Stimulated activated CD4-positive, alpha-beta T cell treated with anti-CD3 and anti-CD28 coated beads, Interleukin-4, amount 100 ng/mL, for 24 hours (primary cell): ENCODE results near the gene IGF1.

Experiments
- DNase-seq: peaks from one replicate; pipeline ENCODE4 v3.0.0-alpha.2; 2020

The IGF1 gene

DNA sequence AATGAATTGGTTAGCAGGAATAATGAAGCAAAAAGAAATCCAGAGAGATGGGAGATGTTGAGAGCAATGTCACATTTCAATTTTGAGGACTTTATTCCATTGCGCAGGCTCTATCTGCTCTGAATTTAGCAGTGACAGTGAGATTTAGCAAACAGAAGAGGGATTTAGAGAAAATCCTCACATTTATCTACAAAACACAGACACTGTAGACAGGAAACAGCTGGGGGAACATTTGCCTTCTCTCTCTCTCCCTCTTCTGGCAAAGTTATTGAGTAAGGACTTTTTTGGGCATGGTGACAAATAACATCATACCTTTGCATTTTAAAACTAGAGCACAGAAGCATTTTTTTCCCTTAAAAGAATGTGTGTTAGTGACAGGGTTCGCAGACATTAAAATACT is at the start of gene IGF1:
IGF1 (minus strand) TSS at position 158 of the 400 bp plus-strand sequence. CDS start 182 bp downstream, outside the sequence.
- no peak for DNase-seq

GRCh38 chr12:102528111-102528510 is 47.7 kb upstream of the IGF1 start:
- no peak for DNase-seq

GRCh38 chr12:102527171-102527720 is 46.9 kb upstream of the IGF1 start:
- no peak for DNase-seq

DNA sequence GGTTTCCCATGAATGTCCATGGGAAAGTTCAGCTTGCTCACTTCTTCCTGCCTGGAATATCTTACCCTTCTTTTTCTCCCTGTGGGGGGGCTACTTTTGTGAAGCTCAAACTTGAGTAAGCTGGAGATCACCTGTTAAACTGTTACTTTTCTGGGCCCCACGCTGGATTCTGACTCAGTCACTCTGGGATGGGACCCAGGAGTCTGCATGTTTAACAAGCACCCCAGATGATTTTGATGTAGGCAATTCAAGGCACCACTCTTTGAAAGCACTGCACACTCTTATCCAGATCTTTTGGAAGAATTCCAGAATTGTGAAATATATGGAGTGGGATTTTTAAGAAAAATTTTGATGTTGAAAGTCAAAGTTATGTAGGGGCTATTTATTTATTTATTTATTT is 46.3 kb upstream of the IGF1 start:
- DNase-seq: no peak

DNA sequence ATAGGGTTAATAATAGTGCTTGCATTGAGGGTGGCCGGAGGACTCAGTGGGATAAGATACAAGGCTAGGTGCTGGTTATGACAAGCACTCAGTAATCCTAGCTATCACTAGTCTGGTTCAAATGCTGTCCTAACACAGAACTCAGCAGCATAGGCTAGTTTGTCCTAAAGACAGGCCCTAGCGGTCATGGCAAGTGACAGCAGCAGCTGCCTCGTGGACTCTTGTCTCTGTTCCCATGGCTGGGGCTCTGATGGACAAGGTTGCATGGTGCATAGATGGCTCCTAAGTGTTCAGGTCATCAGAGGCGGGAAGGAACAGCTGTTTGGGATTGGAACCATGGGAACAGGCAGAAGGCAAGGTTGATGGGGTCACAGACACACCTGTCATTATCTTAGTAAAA is 42.4 kb upstream of the IGF1 start:
- DNase-seq: no peak

DNA sequence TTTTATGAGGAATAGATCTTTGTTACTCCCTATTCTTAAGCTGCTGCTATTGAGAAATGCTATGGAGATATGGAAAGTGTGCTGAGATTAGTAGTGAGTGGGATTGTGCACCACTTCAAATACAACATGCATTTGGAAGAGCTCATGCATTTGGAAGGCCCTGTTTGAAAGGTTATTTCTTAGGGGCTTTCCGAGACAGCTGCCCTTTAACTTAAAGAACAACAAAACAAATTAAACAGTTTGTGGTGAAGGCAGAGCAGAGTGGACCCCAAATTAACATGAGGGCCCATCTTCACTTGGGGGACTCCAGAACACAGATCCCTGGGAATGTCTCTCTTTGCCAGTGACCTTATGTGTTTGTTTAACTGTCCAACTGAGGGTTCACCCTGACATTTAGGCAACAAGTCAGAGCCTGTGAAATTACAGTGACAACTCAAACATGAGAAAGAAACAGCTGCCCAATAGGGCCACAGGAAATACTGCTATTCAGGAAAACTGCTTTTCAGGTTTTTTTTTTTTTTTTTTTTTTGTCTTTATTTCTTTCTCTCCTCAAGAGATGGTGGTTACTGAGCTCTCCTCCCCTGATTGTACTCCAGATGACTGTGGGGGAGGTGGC is 41.4 kb upstream of the IGF1 start:
- no peak for DNase-seq

- DNase-seq: no peak
These were observed 38.5 kb upstream of the IGF1 start for GRCh38 chr12:102518871-102519270.

DNA sequence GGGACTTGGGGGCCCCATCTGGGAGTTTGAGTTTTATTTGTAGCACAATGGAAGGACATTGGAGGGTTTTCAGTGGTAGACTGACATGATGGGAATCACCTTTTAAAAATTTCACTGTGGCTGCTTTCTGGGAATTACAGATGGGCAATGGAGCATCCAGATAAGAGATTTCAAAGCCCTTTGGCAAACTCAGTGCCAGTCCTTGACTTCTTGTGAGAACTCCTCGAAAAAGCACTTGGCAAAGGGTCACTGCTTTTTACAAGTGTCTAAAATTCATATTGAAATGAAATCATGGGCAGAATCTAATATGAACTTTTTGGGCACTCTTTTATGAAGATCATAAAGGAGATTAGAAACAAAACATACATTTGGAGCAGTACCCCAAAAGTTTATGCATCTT is 34.3 kb upstream of the IGF1 start:
- DNase-seq: no peak

DNA sequence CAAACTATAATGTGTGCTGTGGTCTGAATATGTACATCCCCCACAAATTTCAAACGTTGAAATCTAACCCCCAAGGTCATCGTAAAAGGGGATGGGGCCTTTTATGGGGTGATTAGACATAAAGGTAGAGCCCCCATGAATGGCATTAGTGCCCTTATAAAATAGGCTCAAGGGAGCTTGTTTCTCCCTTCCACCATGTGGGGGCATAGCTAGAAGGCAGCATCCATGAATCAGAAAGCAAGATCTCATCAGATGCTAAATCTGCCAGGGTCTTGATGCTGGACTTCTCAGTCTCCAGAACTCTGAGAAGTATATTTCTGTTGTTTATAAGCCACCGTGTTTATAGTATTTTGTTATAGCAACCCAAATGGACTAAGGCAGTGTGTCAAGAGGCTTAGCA is 33.4 kb upstream of the IGF1 start:
- DNase-seq: no peak

- no peak for DNase-seq
These were observed 32.9 kb upstream of the IGF1 start for GRCh38 chr12:102513272-102513671.

- no peak for DNase-seq
These were observed 32.2 kb upstream of the IGF1 start for GRCh38 chr12:102512523-102512922.

GRCh38 chr12:102511575-102511974 is 31.2 kb upstream of the IGF1 start:
- no peak for DNase-seq

GRCh38 chr12:102510463-102510862 is 30.1 kb upstream of the IGF1 start:
- DNase-seq: no peak

GRCh38 chr12:102510031-102510430 is 29.7 kb upstream of the IGF1 start:
- DNase-seq: no peak

DNA sequence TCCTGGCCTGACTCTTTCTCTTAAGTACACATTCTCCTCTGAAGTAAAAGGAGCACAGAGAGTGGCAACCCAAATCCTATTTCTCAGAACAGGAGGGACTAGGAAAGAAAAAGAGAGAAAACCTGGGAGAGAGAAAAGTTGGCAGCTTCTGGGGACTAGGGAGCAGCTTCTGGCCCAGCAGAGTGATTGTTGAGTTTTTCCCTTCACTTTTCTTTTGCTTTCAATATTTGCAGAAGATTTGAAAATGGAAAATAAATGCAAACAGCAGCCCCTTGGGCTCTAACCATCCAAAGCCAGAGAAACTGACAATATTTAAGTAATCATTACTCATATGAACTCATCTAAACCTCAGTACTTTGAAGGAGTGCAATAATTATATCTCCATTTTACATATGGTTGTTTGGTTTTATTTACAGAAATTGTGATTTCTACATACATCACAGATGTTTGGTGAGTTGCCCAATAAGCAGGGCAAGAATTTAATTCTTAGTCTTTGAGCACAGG is 28.8 kb upstream of the IGF1 start:
- DNase-seq: no peak

GRCh38 chr12:102508052-102508451 is 27.7 kb upstream of the IGF1 start:
- DNase-seq: no peak

GRCh38 chr12:102507301-102507700 is 26.9 kb upstream of the IGF1 start:
- no peak for DNase-seq

- no peak for DNase-seq
These were observed 24.5 kb upstream of the IGF1 start for GRCh38 chr12:102504871-102505270.

DNA sequence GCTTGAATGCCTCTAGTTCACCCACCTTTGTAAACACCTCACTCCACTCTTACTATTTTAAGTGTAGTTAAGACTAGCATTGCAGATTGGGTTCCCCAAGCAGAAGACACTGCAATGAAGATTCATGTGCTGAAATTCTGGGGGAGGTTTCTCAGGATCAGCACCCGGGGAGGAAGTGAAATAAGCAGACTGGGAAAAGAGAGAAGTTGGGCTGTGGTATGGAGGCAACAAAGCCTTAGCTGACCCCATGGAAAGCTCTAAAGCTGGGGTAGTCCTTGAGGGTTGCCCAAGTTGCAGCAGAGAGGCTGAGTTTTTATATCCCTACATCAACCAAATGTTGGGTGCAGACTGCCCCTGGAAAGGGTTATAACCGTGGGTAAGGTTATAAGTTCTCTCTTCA is 23.9 kb upstream of the IGF1 start:
- DNase-seq: no peak

- no peak for DNase-seq
These were observed 23.5 kb upstream of the IGF1 start for GRCh38 chr12:102503831-102504230.

- DNase-seq: no peak
These were observed 22.8 kb upstream of the IGF1 start for GRCh38 chr12:102503056-102503681.

DNA sequence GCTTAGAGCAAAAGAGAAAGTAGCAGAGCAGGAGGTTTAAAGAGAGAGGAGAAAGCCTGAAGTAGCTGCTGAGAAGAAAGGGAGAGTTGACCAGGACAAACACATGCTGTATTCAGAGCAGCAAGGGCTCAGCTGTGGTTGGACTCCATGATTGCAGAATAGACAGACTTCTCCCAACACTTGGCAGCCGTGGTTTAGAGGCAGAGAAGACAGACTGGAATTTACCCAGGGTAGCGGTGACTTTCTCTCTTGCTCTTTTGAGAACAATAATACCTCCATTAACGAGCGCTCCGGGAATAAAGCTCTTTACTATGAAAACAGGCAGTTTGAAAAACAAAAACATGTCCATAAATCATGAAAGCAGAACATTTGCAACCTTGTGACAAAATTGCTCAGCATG is 21.4 kb upstream of the IGF1 start:
- DNase-seq: no peak

DNA sequence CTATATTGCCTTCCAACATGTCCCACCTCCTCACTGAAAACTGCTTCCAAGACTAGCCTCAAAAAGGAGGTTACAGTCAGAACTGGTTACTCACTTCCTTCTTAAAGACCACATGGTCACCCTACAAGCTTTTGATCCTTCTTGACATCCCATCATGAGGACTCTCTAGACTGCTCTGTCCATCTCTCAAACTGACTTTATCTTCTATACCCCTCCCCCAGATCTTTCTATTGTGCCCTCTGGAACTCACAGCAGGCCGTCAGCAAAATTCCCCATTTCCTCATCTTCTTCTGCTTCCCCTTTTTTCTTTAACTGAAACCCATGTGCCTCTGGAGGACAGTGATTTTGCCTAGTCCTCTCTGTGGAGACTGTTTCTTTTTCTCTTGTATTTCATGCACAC is 18.1 kb upstream of the IGF1 start:
- DNase-seq: no peak

DNA sequence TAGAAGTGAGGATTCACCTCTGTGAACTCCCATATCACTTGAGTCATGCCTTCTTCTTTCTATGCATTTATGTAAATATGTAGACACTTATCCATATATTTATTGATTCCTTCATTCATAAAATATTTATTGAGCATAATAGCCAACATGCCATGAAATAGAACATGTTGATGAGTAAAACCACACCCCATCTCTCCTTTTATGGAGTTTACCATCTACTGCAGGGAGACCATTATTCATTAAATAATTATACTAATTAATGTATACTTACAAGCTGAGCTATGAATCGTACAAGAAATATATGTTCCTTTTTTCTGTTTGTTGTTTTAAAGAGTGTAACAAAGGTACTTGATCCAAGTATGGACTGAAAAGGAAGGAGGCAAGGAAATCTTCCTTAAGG is 17.4 kb upstream of the IGF1 start:
- DNase-seq: no peak

- no peak for DNase-seq
These were observed 16.2 kb upstream of the IGF1 start for GRCh38 chr12:102496591-102496990.
